ENCODE results near the gene PDZD4.

The PDZD4 gene

GRCh38 chrX:153772316-153773217 lies 57.8 kb downstream of the PDZD4 start:
- no peak for DNase-seq (ENCODE audit: low spot score)

DNA sequence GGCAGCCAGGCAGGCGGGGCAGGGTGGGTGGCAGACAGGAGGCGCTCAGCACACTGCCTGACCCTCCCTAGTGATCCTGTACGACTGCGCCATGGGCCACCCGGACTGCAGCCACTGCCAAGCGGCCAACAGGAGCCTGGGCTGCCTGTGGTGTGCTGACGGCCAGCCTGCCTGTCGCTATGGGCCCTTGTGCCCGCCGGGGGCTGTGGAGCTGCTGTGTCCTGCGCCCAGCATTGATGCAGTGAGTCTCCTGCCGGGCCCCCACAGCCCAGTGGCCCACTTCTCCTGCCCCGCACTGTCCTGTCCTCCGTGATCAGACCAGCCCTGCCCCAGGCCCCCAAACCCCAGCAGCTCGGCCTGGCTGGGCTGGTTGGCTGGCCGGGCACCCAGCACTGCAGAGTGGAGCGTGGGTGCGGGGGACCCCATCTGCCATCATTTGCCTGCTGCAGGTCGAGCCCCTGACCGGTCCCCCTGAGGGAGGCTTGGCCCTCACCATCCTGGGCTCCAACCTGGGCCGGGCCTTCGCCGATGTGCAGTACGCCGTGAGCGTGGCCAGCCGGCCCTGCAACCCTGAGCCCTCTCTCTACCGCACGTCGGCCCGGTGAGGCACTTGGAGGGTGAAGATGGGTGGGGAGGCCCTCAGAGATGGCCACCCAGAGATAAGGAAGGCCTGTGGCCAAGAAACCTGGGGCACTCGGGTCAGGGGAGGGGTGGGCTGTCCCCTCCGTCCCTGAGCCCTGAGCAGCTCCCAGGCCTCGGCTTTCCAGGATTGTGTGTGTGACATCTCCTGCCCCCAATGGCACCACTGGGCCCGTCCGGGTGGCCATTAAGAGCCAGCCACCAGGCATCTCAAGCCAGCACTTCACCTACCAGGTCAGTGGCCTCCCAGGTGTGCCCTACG lies 58.7 kb downstream of the PDZD4 start:
- DNase-seq (ENCODE audit: low spot score), result no peak

- DNase-seq (ENCODE audit: low spot score), result no peak
Measured at GRCh38 chrX:153770601-153771414, 59.5 kb downstream of the PDZD4 start.

- DNase-seq (ENCODE audit: low spot score), result peak; percentile 47
Measured at GRCh38 chrX:153769865-153770600, 60.3 kb downstream of the PDZD4 start.

- DNase-seq (ENCODE audit: low spot score), result no peak
Measured at GRCh38 chrX:153769158-153769864, 61.0 kb downstream of the PDZD4 start.

GRCh38 chrX:153768311-153769157 lies 61.8 kb downstream of the PDZD4 start:
- DNase-seq (ENCODE audit: low spot score), result no peak

- DNase-seq (ENCODE audit: low spot score), result no peak
Measured at GRCh38 chrX:153767674-153768055, 62.7 kb downstream of the PDZD4 start.

DNA sequence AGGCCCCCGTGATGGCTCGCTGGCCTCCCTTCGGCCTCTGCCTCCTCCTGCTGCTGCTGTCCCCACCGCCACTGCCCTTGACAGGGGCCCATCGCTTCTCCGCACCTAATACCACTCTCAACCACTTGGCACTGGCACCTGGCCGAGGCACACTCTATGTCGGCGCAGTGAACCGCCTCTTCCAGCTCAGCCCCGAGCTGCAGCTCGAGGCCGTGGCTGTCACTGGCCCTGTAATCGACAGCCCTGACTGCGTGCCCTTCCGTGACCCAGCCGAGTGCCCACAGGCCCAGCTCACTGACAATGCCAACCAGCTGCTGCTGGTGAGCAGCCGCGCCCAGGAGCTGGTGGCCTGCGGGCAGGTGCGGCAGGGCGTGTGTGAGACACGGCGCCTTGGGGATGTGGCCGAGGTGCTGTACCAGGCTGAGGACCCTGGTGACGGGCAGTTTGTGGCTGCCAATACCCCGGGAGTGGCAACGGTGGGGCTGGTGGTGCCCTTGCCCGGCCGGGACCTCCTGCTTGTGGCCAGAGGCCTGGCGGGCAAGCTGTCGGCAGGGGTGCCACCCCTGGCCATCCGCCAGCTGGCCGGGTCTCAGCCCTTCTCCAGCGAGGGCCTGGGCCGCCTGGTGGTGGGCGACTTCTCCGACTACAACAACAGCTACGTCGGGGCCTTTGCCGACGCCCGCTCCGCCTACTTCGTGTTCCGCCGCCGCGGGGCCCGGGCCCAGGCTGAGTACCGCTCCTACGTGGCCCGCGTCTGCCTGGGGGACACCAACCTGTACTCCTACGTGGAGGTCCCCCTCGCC lies 63.3 kb downstream of the PDZD4 start:
- no peak for DNase-seq (ENCODE audit: low spot score)

- DNase-seq (ENCODE audit: low spot score), result peak; percentile 78
Measured at GRCh38 chrX:153766098-153766817, 64.1 kb downstream of the PDZD4 start.

DNA sequence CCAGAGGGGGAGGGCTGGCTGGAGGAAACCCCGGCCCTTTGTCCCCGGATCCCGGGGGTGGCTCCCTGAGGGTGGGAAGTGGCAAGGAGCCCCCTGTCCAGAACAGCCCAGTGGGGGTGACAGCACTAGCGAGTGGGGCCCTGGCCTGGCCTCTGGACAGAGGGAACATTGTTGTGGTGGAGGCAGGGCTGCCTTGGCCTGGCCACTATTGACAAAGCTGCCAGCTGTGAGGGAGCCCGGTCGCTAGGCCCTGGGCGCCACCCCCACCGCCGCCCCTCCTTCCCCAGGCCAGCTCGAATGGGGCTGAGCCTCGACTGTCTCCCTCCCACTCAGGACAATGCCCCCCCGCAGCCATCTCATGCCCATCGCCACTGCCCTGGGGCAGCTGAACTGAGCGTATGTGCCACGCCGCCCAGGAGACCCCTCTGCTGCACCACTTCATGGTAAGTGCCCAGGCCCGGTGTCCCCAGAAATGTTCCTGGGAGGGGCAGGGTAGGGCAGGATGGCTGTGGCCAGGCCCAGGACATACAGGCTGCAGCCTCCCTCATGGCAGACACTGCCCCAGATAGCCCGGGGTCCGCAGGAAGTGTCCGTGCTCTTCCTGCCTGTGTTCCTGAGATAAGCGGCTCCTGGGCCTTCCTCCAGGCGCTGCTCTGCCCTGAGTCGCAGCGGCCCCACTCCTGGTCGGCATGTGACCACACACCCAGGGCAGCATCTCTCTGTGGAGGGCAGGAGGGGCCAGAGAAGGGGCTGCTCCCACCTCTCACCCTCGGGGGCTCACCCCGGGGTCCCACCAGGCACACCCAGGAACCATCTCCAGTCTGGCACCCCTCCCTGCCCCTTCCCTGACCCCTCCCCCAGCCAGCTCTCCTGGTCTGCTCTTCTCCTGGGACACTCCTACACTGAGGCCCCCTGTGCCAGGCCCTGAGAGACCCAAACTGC lies 64.9 kb downstream of the PDZD4 start:
- peak; percentile 96 for DNase-seq (ENCODE audit: low spot score)

GRCh38 chrX:153764786-153765137 lies 65.6 kb downstream of the PDZD4 start:
- no peak for DNase-seq (ENCODE audit: low spot score)

GRCh38 chrX:153763989-153764755 lies 66.2 kb downstream of the PDZD4 start, which contains the start of gene PLXNB3:
Gene PLXNB3, plus strand, starts transcription at chrX:153764249. Its CDS starts 1,287 bp downstream, at chrX:153765536.
- DNase-seq (ENCODE audit: low spot score), result peak; percentile 87

GRCh38 chrX:153763298-153763932 lies 66.9 kb downstream of the PDZD4 start:
- DNase-seq (ENCODE audit: low spot score), result no peak

DNA sequence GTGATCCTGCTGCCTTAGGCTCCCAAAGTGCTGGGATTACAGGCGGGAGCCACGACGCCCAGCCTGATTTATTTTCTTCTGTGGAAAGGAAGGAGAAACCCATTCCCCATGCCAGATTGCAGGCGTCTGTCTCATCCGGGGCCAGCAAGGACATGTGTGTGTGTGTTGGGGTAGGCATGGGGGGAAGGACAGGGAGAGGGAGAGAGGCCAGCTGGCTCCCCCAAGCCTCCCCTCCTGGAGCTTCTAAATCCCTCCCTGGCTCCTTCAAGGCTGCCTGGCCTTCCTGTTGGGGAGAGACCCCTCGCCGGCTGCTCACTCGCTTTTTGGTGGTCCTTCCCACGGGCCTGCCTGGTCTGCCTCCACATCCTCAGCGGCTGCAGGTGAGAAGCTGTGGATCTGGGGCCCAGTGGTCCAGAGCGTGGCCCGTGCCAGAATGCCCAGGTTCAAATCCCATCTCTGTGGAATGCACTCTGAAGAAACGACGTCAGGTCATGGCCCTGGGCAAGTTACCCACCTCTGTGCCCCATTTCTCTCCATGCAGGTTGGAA lies 67.6 kb downstream of the PDZD4 start:
- DNase-seq (ENCODE audit: low spot score), result no peak

DNA sequence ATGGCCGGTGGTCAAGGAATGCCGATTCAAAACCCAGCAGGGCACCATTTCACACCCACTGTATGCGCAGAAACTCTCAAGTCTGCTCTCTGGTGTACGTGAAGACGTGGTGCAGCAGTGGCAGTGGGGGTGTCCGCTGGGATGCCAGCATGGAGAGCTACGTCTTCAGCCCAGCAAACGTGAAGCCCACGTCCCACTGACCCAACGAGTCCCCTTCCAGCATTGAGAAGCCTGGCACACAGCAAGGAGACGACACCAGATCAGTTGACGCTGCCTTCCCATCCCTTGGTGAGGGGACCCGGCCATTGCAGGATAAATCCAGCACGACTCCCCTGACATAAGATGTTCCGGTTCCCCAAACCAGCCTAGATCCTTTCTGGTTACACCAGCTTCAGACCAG lies 68.5 kb downstream of the PDZD4 start:
- DNase-seq (ENCODE audit: low spot score), result no peak
